B cell (primary cell): Measurements from ENCODE around the gene ADAMTSL4. TPM values are rescaled to one million over a fixed set of nuclear protein-coding genes. Genes with fewer than 3 reads are reported as not detected.

Experiments
- ATAC-seq: fragments of 200-7000 bp; cut with Tn5 transposase; one replicate; pipeline ENCODE4 v1.10.0; 2021; ENCODE audit warnings: low read depth, mild to moderate bottlenecking, moderate number of reproducible peaks, moderate library complexity
- CTCF ChIA-PET: fragments of 350-600 bp; sonication (Branson Sonifier 250); formaldehyde crosslinking; loops from one replicate; lab custom pipeline; 2021; ENCODE audit warnings: antibody characterized with exemption, inconsistent platforms; lab: Charles Lee
- POLR2A ChIA-PET: fragments of 350-600 bp; sonication (Branson Sonifier 250); formaldehyde crosslinking; loops from one replicate; lab custom pipeline; 2021; ENCODE audit warnings: antibody characterized with exemption; lab: Charles Lee
- DNase-seq: peaks from one replicate; pipeline ENCODE4 v3.0.0; 2013
- H2AFZ ChIP-seq: 2 replicates; pipeline ENCODE4 v1.6.1; 2012; ENCODE audit warnings: mild to moderate bottlenecking, low read depth, low read length; ENCODE audit not compliant: insufficient read depth, poor library complexity, severe bottlenecking
- H3K27ac ChIP-seq, 2 donors: 1 replicate in 1 of 2; 2 replicates in 1 of 2; pipeline ENCODE4 v1.5.1; 2012 to 2013; ENCODE audit warnings: low read length in 2 of 2, mild to moderate bottlenecking in 2 of 2, moderate library complexity in 1 of 2
- H3K27me3 ChIP-seq, 4 experiments: fragments of 200-600 bp in 1 of 4; sonication (generic) in 1 of 4; replicated peaks in 1 of 4; 1 replicate in 2 of 4; 2 replicates in 2 of 4; pipeline versions ENCODE4 v1.6.1 to v1.7.0; 2013 to 2016; ENCODE audit warnings: low read length in 3 of 4, mild to moderate bottlenecking in 2 of 4, mixed read lengths in 1 of 4, moderate library complexity in 1 of 4; ENCODE audit not compliant: insufficient read depth in 4 of 4, control insufficient read depth in 3 of 4; ENCODE audit errors: control extremely low read depth in 1 of 4
- H3K36me3 ChIP-seq, 2 experiments: replicated peaks in 1 of 2; 1 replicate in 1 of 2; 2 replicates in 1 of 2; pipeline versions ENCODE4 v1.6.1 to v1.7.1; 2013; ENCODE audit warnings: low read length in 1 of 2; ENCODE audit not compliant: insufficient read depth in 2 of 2, control insufficient read depth in 1 of 2; ENCODE audit errors: control extremely low read depth in 1 of 2, extremely low read depth in 1 of 2
- H3K4me1 ChIP-seq, 2 donors: fragments of 200-600 bp in 1 of 2; sonication (generic) in 1 of 2; 1 replicate in 1 of 2; 2 replicates in 1 of 2; pipeline versions ENCODE4 v1.5.1 to v1.6.1; 2013 to 2017; ENCODE audit warnings: low read length in 2 of 2; ENCODE audit not compliant: control insufficient read depth in 2 of 2, insufficient read depth in 2 of 2
- H3K4me2 ChIP-seq: replicated peaks from 2 replicates; pipeline ENCODE3; 2012; ENCODE audit warnings: mild to moderate bottlenecking, low read depth, low read length; ENCODE audit not compliant: poor library complexity, severe bottlenecking
- H3K4me3 ChIP-seq, 5 experiments: fragments of 200-600 bp in 1 of 5; sonication (generic) in 1 of 5; 1 replicate in 3 of 5; 2 replicates in 2 of 5; pipeline versions ENCODE4 v1.5.1 to v1.7.0; 2011 to 2016; ENCODE audit warnings: low read length in 4 of 5, mild to moderate bottlenecking in 4 of 5, low read depth in 2 of 5, control low read depth in 1 of 5, moderate library complexity in 1 of 5; ENCODE audit not compliant: insufficient read depth in 1 of 5; ENCODE audit errors: control extremely low read depth in 1 of 5, extremely low read depth in 1 of 5
- H3K79me2 ChIP-seq: fragments of 200-600 bp; sonication (generic); one replicate; pipeline ENCODE4 v1.6.0; 2016; ENCODE audit warnings: low read length; ENCODE audit not compliant: control insufficient read depth, insufficient read depth
- H3K9ac ChIP-seq: fragments of 200-600 bp; sonication (generic); 2 replicates; pipeline ENCODE4 v1.6.1; 2017; ENCODE audit warnings: mild to moderate bottlenecking, low read length, moderate library complexity
- H3K9me3 ChIP-seq, 3 donors: one replicate each; pipeline versions ENCODE4 v1.6.1 to v1.7.1; 2013; ENCODE audit warnings: low read length in 2 of 3; ENCODE audit not compliant: control insufficient read depth in 2 of 3, insufficient read depth in 1 of 3; ENCODE audit errors: control extremely low read depth in 1 of 3
- H4K20me1 ChIP-seq: 2 replicates; pipeline ENCODE4 v1.6.0; 2012; ENCODE audit warnings: mild to moderate bottlenecking, low read length; ENCODE audit not compliant: insufficient read depth, control insufficient read depth, poor library complexity, severe bottlenecking
- H3K27ac Mint-ChIP-seq: one replicate; pipeline ENCODE4 v1.8.0; 2021; ENCODE audit warnings: mixed read lengths
- H3K27me3 Mint-ChIP-seq: one replicate; pipeline ENCODE4 v1.8.0; 2021; ENCODE audit warnings: mixed read lengths
- H3K4me1 Mint-ChIP-seq: one replicate; pipeline ENCODE4 v1.8.0; 2021; ENCODE audit warnings: mixed read lengths
- H3K4me3 Mint-ChIP-seq: one replicate; pipeline ENCODE4 v1.8.0; 2021; ENCODE audit warnings: mixed read lengths
- H3K9me3 Mint-ChIP-seq: one replicate; pipeline ENCODE4 v1.8.0; 2022; ENCODE audit warnings: mixed read lengths; ENCODE audit not compliant: insufficient read depth
- CTCF ChIP-seq: fragments of 200-600 bp; IDR thresholded peaks from one replicate; pipeline ENCODE4 v1.8.0; 2022; ENCODE audit warnings: antibody characterized with exemption, mild to moderate bottlenecking
- EZH2 ChIP-seq: IDR thresholded peaks from 2 replicates; pipeline ENCODE4 v1.6.1; 2012; ENCODE audit warnings: borderline replicate concordance, low read depth, mild to moderate bottlenecking, moderate library complexity, low read length; ENCODE audit not compliant: insufficient read depth, poor library complexity, severe bottlenecking
- WGBS: methylation state at CpG from one replicate; pipeline ENCODE4 v1.1.5; 2013; ENCODE audit warnings: missing lambda C conversion rate; ENCODE audit not compliant: insufficient coverage; 5-methylcytosine and 5-hydroxymethylcytosine counted together
- intact Hi-C: fragments of 100-400 bp; cut with micrococcal nuclease; formaldehyde crosslinking; loops from one replicate; pipeline ENCODE4 v1.10.0; 2022
- polyA plus RNA-seq: library from polyadenylated mRNA; depleted of rRNA; stranded (reverse); fragments of >200 nt; gene quantifications from 2 replicates; pipeline ENCODE4 v1.2.3, GENCODE V29; 2012
- total RNA-seq, 2 donors: library from RNA; stranded (reverse); fragments of 120-200 nt in 1 of 2; gene quantifications; 1 replicate in 1 of 2; 2 replicates in 1 of 2; pipeline versions ENCODE4 v1.2.3 to v1.2.4, GENCODE V29; 2013 to 2022

The ADAMTSL4 gene
- total and polyA plus RNA-seq, 2 donors (not counting 1 experiment from before 2014, with no cell fraction given): 0.70 TPM; not detected in 1

GRCh38 chr1:150553392-150554085 is 4.3 kb downstream of the ADAMTSL4 start:
- no peak overlapping the region for H3K9ac ChIP-seq
- no peaks in the 10 kb centered on the region for H3K79me2 ChIP-seq
- no peak overlapping the region for H3K4me2 ChIP-seq
- ATAC-seq (no peak), DNase-seq (no peak)
- H3K4me3 ChIP-seq: no peak overlapping the region
- H3K4me1 Mint-ChIP-seq: peaks cover 25% of the 10 kb centered on the region
- H3K27ac ChIP-seq: no peak overlapping the region
- WGBS: 95% methylated on average over 23 of the region's 23 CpGs
- H3K36me3 ChIP-seq: no peaks in the 10 kb centered on the region
- POLR2A ChIA-PET: no interaction called here
- intact Hi-C loops: no loop called here
- TF ChIP-seq CTCF (no peak), EZH2 (no peak)
- no peak overlapping the region for H3K4me3 Mint-ChIP-seq
- H3K27me3 Mint-ChIP-seq: peaks cover 5% of the 10 kb centered on the region
- H3K4me1 ChIP-seq: peaks cover 16 to 25% of the 10 kb centered on the region in 2 donors
- H3K27ac Mint-ChIP-seq: no peak overlapping the region
- CTCF ChIA-PET: interaction anchor here (1.1 kb wide), 1 partner anchor 67 kb away, joined by 7 read pairs; no protein-coding TSS in a partner anchor
- no peak overlapping the region for H2AFZ ChIP-seq
- no peaks in the 10 kb centered on the region for H3K9me3 ChIP-seq
- peaks cover 0 to 22% (median 6%) of the 10 kb centered on the region in 4 experiments for H3K27me3 ChIP-seq
- H3K9me3 Mint-ChIP-seq: no peaks in the 10 kb centered on the region
- H4K20me1 ChIP-seq: no peaks in the 10 kb centered on the region

GRCh38 chr1:150554086-150554452 is 4.9 kb downstream of the ADAMTSL4 start:
- intact Hi-C loops: no loop called here
- no peak overlapping the region for H3K4me3 ChIP-seq
- H3K27ac ChIP-seq: no peak overlapping the region
- H2AFZ ChIP-seq: no peak overlapping the region
- no peak overlapping the region for H3K4me2 ChIP-seq
- H3K9ac ChIP-seq: no peak overlapping the region
- no peak for ATAC-seq
- H3K27me3 ChIP-seq: peaks cover 0 to 20% (median 5%) of the 10 kb centered on the region in 4 experiments
- no peak for DNase-seq
- H3K4me1 ChIP-seq: peaks cover 14 to 23% of the 10 kb centered on the region in 2 donors
- POLR2A ChIA-PET: no interaction called here
- H3K27ac Mint-ChIP-seq: no peak overlapping the region
- H3K27me3 Mint-ChIP-seq: peaks cover 4% of the 10 kb centered on the region
- no peaks in the 10 kb centered on the region for H3K9me3 Mint-ChIP-seq
- WGBS: 96% methylated on average over 6 of the region's 8 CpGs
- H3K79me2 ChIP-seq: peaks cover under 1% of the 10 kb centered on the region
- H3K4me3 Mint-ChIP-seq: no peak overlapping the region
- no peaks in the 10 kb centered on the region for H3K36me3 ChIP-seq
- CTCF ChIA-PET: interaction anchor here (1.1 to 14.8 kb wide), 2 partner anchors 23 to 67 kb away, joined by 7 to 497 read pairs; partner anchors contain the start of gene MCL1
- no peaks in the 10 kb centered on the region for H3K9me3 ChIP-seq
- no peak for TF ChIP-seq EZH2
- no peak for TF ChIP-seq CTCF
- no peaks in the 10 kb centered on the region for H4K20me1 ChIP-seq
- H3K4me1 Mint-ChIP-seq: peaks cover 24% of the 10 kb centered on the region
